Endothelial cell of umbilical vein (primary cell): ENCODE data around the gene CTTNBP2. TPM values are rescaled to one million over a fixed set of nuclear protein-coding genes. Genes with fewer than 3 reads are reported as not detected.

Source experiments
- BruUV-seq: library from RNA; stranded (reverse); fragments of 400-500 nt; replicated peaks from 2 replicates; lab custom pipeline; 2021; lab: Mats Ljungman, UMichigan
- CTCF ChIA-PET: fragments of 300-600, 350-600 bp; sonication (Branson Sonifier 250); formaldehyde crosslinking; loops from one replicate; lab custom pipeline; 2021; ENCODE audit warnings: antibody characterized with exemption, inconsistent platforms; lab: Charles Lee
- POLR2A ChIA-PET: fragments of 300-600, 350-600 bp; sonication (Branson Sonifier 250); formaldehyde crosslinking; loops from one replicate; lab custom pipeline; 2021; ENCODE audit warnings: antibody characterized with exemption, inconsistent platforms; lab: Charles Lee
- DNase-seq: peaks from one replicate; pipeline ENCODE4 v3.0.0-alpha.2; 2011; ENCODE audit warnings: low read depth, low spot score
- FAIRE-seq: peaks from 2 replicates; lab custom pipeline; 2011; peaks lifted over from hg19 to GRCh38; lab: Jason Lieb, UNC
- H2AFZ ChIP-seq: 2 replicates; pipeline ENCODE4 v1.6.0; 2012; ENCODE audit warnings: low read depth, low read length, control low read depth, inconsistent platforms
- H3K27ac ChIP-seq: 2 replicates; pipeline ENCODE4 v1.5.1; 2011; ENCODE audit warnings: low read depth, mild to moderate bottlenecking, control low read depth, low read length, moderate library complexity; ENCODE audit not compliant: insufficient read depth
- H3K27me3 ChIP-seq, 2 experiments: 2 replicates each; pipeline versions ENCODE4 v1.6.0 to v1.6.1; 2011; ENCODE audit warnings: low read length in 2 of 2, mixed read lengths in 1 of 2; ENCODE audit not compliant: control insufficient read depth in 2 of 2, insufficient read depth in 2 of 2
- H3K36me3 ChIP-seq, 2 experiments: 2 replicates in 1 of 2; 3 replicates in 1 of 2; pipeline ENCODE4 v1.5.1; 2011; ENCODE audit warnings: low read length in 2 of 2, mild to moderate bottlenecking in 1 of 2, moderate library complexity in 1 of 2; ENCODE audit not compliant: control insufficient read depth in 2 of 2, insufficient read depth in 2 of 2; ENCODE audit errors: extremely low read depth in 1 of 2
- H3K4me1 ChIP-seq: 3 replicates; pipeline ENCODE4 v1.5.1; 2011; ENCODE audit warnings: mild to moderate bottlenecking, low read length; ENCODE audit not compliant: control insufficient read depth, insufficient read depth; ENCODE audit errors: extremely low read depth
- H3K4me2 ChIP-seq: 2 replicates; pipeline ENCODE4 v1.6.1; 2011; ENCODE audit warnings: low read length, control low read depth, mixed read lengths; ENCODE audit not compliant: insufficient read depth
- H3K4me3 ChIP-seq, 3 experiments: fragments of 200-600 bp in 1 of 3; sonication (generic), shearing (Covaris generic) in 1 of 3; replicated peaks in 1 of 3; 2 replicates each; pipeline ENCODE4 v1.5.1; 2011 to 2016; ENCODE audit warnings: control low read depth in 3 of 3, low read length in 3 of 3, mild to moderate bottlenecking in 2 of 3, inconsistent platforms in 1 of 3, low read depth in 1 of 3, moderate library complexity in 1 of 3; ENCODE audit not compliant: insufficient read depth in 1 of 3
- H3K79me2 ChIP-seq: 2 replicates; pipeline ENCODE4 v1.6.0; 2012; ENCODE audit warnings: low read length, inconsistent platforms; ENCODE audit not compliant: control insufficient read depth, insufficient read depth
- H3K9ac ChIP-seq: replicated peaks from 2 replicates; pipeline ENCODE3; 2011; ENCODE audit warnings: low read length, control low read depth; ENCODE audit not compliant: insufficient read depth; ENCODE audit errors: extremely low read depth
- H3K9me1 ChIP-seq: replicated peaks from 3 replicates; pipeline ENCODE4 v1.6.0; 2011; ENCODE audit warnings: mild to moderate bottlenecking, low read length; ENCODE audit not compliant: control insufficient read depth, insufficient read depth; ENCODE audit errors: extremely low read depth
- H3K9me3 ChIP-seq: replicated peaks from 2 replicates; pipeline ENCODE4 v1.5.1; 2012; ENCODE audit warnings: low read length, inconsistent platforms; ENCODE audit not compliant: control insufficient read depth, insufficient read depth
- H4K20me1 ChIP-seq: replicated peaks from 2 replicates; pipeline ENCODE3; 2011; ENCODE audit warnings: mild to moderate bottlenecking, low read length; ENCODE audit not compliant: control insufficient read depth, insufficient read depth; ENCODE audit errors: extremely low read depth
- CTCF ChIP-seq, 2 donors: IDR thresholded peaks; 1 replicate in 1 of 2; 2 replicates in 1 of 2; pipeline ENCODE4 v1.5.1; 2011; ENCODE audit warnings: low read length in 2 of 2, mild to moderate bottlenecking in 2 of 2, moderate library complexity in 2 of 2, control low read depth in 1 of 2, inconsistent platforms in 1 of 2, low read depth in 1 of 2; ENCODE audit not compliant: insufficient read depth in 1 of 2; ENCODE audit errors: extremely low read depth in 1 of 2
- EZH2 ChIP-seq: IDR thresholded peaks from 2 replicates; pipeline ENCODE4 v1.6.1; 2012; ENCODE audit warnings: borderline replicate concordance, low read depth, mild to moderate bottlenecking, moderate library complexity, low read length, inconsistent platforms; ENCODE audit not compliant: severe bottlenecking
- FOS ChIP-seq: IDR thresholded peaks from 2 replicates; pipeline ENCODE4 v1.6.1; 2011; ENCODE audit warnings: mild to moderate bottlenecking, low read length, moderate library complexity, borderline replicate concordance; ENCODE audit not compliant: insufficient read depth
- GATA2 ChIP-seq: IDR thresholded peaks from 2 replicates; pipeline ENCODE4 v1.7.0; 2011; ENCODE audit warnings: low read depth, mild to moderate bottlenecking, moderate library complexity, mixed read lengths, low read length; ENCODE audit not compliant: insufficient read length, insufficient read depth
- JUN ChIP-seq: IDR thresholded peaks from 2 replicates; pipeline ENCODE4 v1.6.1; 2011; ENCODE audit warnings: borderline replicate concordance, low read depth; ENCODE audit not compliant: insufficient read length, insufficient read depth
- MAX ChIP-seq: IDR thresholded peaks from 2 replicates; pipeline ENCODE4 v1.6.1; 2011; ENCODE audit not compliant: insufficient read depth, insufficient read length
- MYC ChIP-seq: IDR thresholded peaks from one replicate; pipeline ENCODE4 v1.6.1; 2011; ENCODE audit warnings: mild to moderate bottlenecking, low read depth, low read length
- POLR2A ChIP-seq: IDR thresholded peaks from 2 replicates; pipeline ENCODE4 v1.6.1; 2012; ENCODE audit warnings: low read depth, mild to moderate bottlenecking, control low read depth, low read length
- POLR2AphosphoS5 ChIP-seq: IDR thresholded peaks from 2 replicates; pipeline ENCODE4 v1.6.1; 2012; ENCODE audit warnings: low read depth, mild to moderate bottlenecking, control low read depth, low read length, moderate library complexity; ENCODE audit not compliant: insufficient read depth
- dilution Hi-C: fragments of 300-500 bp; cut with MboI; formaldehyde crosslinking; loops from one replicate; pipeline ENCODE4 v1.15.0; 2019; ENCODE audit warnings: low sequenced_read_pairs; ENCODE audit not compliant: extremely low pct_ligation_motif_present
- intact Hi-C: fragments of 100-400 bp; cut with micrococcal nuclease; formaldehyde crosslinking; loops from one replicate; pipeline ENCODE4 v1.10.0; 2022
- polyA plus RNA-seq, 4 experiments: library from polyadenylated mRNA; depleted of rRNA in 3 of 4; stranded (reverse) in 3 of 4; unstranded in 1 of 4; fragments of >200 nt; gene quantifications; 2 replicates each; pipeline versions ENCODE4 v1.2.1 to v1.2.3, GENCODE V29; 2011 to 2012; ENCODE audit warnings: missing spikeins in 1 of 4
- total RNA-seq: library from RNA; stranded (reverse); gene quantifications from 2 replicates; pipeline ENCODE4 v1.2.3, GENCODE V29; 2021

Gene CTTNBP2
- total and polyA plus RNA-seq, 2 donors (not counting 3 experiments of a cell fraction or from before 2014, with no cell fraction given): 0.08 to 0.35 TPM

GRCh38 chr7:117894037-117894436, 20.8 kb upstream of the CTTNBP2 start:
- FAIRE-seq (no peak), DNase-seq (no peak)
- Histone ChIP-seq H3K4me2 (no peak overlapping the region), H4K20me1 (no peaks in the 10 kb centered on the region), H3K9me1 (no peaks in the 10 kb centered on the region), H3K27me3 (no peaks in the 10 kb centered on the region), H3K9ac (no peak overlapping the region), H3K4me1 (no peaks in the 10 kb centered on the region), H2AFZ (no peak overlapping the region), H3K9me3 (no peaks in the 10 kb centered on the region), H3K79me2 (no peaks in the 10 kb centered on the region), H3K36me3 (no peaks in the 10 kb centered on the region), H3K4me3 (no peak overlapping the region), H3K27ac (no peak overlapping the region)
- no TSS peak for BruUV-seq
- dilution Hi-C loops: no loop called here
- no peak for TF ChIP-seq EZH2
- TF ChIP-seq CTCF (IDR thresholded peaks at IDR 0.05; ENCODE audit: extremely low read depth in 1 of 2, insufficient read depth in 1 of 2, low read depth in 1 of 2, low read length in 2 of 2): no peak
- TF ChIP-seq JUN: no peak
- TF ChIP-seq FOS: no peak
- TF ChIP-seq POLR2A: no peak
- no peak for TF ChIP-seq MYC
- no peak for TF ChIP-seq MAX
- TF ChIP-seq POLR2AphosphoS5: no peak
- no peak for TF ChIP-seq GATA2
- intact Hi-C loops: no loop called here
- POLR2A ChIA-PET: no interaction called here
- CTCF ChIA-PET: no interaction called here
